HG03095 (cell line): ENCODE results near the gene CACHD1.

ENCODE experiments used
- ATAC-seq: cut with Tn5 transposase; IDR thresholded peaks from one replicate; pipeline ENCODE4 v1.9.1; 2021; ENCODE audit warnings: moderate library complexity; ENCODE audit not compliant: unreplicated experiment

CACHD1 gene

GRCh38 chr1:64645735-64646134, 175.8 kb downstream of the CACHD1 start:
- ATAC-seq = no peak

DNA sequence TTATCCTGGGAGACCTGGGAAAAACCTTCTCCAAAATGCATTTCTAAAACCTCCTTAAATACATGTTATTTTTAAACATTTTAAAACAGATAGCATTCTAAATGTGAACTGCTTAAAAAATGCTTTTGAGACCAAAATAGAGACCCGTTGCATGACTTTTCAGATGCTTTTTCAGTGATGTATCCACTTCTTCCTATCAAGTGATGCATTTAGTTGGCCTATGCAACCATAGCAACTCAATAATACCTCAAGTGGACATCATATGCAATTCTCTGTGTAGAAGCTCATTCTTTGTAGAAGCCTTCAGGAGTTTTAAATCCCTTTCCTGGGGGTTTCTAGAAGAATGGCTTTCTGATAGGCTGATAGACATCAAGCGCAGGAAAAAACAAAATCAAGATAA, 180.5 kb downstream of the CACHD1 start:
- no peak for ATAC-seq

DNA sequence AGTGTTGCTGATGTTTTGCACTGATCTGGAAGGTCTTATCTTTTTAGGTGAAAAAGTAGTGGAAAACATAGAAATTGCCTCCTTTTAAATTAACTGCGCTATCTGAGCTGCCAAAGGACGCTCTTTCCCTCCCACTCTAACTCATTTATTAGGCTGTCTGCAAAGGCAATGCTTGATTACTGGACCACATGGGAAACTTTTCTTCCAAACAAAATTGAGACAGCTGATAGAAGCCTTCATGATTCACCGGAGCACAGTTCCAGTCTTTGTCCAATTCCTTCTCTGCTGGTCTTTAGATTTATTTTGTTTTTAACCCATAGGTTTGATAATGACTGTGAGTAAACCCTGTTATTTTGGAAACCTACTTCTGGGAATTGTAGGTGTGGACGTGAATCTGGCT, 181.9 kb downstream of the CACHD1 start:
- no peak for ATAC-seq

DNA sequence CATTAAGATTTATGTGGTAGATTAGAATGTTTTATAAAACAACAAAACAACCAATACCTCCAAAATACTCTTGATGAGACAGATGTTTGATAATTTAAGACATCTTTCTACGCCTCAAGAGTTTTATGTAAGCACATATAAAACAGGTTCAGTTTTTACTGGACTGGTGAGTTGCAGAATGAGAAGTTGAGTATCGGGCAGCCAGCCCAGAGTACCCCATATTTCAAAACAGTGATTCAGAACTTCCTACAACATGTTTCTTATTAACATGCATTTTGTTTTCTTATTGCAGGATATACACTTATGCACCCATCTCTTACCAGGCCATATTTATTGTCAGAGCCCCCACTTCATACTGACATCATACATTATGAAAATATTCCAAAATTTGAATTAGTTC, 183.5 kb downstream of the CACHD1 start:
- ATAC-seq = no peak

DNA sequence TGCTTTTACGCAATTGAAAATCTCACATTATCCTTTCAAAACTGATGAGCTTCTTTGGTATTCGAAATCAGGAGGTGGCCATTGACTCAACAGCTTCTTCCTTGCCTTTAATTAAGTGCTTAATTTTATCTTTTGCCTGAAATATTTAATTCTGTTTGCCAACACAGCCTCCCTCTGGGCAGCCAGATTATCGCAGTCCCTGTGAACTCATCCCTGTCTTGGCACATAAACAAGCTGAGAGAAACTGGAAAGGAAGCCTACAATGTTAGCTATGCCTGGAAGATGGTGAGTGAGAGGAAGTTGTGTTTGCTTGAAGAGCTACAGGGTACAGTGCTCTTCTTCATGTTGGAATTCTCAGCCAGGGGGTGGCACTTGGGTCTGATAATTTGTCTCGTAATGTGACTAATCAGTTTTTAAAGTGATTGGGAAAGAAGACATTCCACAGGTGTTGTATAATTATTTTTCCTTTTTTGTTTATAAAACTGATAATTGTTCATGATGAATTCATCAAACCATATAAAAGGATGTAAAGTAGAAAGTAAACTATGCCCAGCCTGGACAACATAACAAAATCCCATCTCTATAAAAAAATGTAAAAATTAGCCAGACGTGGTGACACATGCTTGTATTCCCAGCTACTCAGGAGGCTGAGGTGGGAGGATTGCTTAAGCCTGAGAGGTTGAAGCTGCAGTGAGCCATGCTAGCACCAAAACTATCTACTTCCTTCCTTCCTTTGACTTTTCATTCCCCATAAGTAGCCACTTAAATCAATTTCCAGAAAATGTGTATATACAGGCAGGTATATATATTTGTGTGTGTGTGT, 184.8 kb downstream of the CACHD1 start:
- ATAC-seq = no peak

DNA sequence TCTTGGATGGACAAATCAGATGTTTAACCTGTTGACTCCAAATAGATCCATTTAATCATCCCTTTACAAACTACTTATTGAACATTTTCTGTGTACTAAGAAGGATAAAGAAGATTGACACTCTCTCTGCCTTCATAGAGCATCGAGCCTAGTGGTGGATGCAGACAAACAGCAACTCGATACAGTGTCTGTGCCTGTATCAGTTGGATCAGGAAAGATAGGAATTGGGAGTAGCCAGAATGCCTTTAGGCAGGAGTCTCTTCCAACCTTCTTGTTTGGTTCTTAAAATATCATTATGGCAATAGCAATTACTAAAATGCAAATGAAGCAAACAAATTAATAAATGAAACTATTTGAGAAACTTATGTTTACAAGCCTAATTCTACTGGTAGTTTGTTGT, 185.9 kb downstream of the CACHD1 start:
- no peak for ATAC-seq

- no peak for ATAC-seq
Measured at GRCh38 chr1:64659478-64660138, 189.7 kb downstream of the CACHD1 start.

DNA sequence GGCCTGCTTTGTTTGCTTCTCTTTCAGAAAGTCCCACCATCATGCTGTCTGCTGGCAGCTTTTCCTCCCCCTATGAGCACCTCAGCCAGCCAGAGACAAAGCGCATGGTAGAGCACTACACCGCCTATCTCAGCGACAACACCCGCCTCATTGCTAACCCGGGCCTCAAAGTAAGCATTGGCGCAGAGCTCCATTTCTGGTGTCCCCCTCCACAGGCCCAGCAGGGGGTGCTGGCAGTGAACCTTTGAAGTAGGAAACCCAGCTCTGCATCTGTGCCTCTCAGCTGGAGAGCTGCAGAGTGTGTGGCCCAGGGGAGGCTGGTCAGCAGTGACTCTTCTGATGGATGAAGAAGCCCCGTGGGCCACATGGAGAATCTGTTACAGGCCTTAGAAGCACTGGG, 193.7 kb downstream of the CACHD1 start:
- no peak for ATAC-seq

GRCh38 chr1:64664299-64664698, 194.4 kb downstream of the CACHD1 start:
- no peak for ATAC-seq

GRCh38 chr1:64669098-64669675, 199.3 kb downstream of the CACHD1 start:
- no peak for ATAC-seq

GRCh38 chr1:64675718-64676345, 205.9 kb downstream of the CACHD1 start:
- ATAC-seq = no peak

DNA sequence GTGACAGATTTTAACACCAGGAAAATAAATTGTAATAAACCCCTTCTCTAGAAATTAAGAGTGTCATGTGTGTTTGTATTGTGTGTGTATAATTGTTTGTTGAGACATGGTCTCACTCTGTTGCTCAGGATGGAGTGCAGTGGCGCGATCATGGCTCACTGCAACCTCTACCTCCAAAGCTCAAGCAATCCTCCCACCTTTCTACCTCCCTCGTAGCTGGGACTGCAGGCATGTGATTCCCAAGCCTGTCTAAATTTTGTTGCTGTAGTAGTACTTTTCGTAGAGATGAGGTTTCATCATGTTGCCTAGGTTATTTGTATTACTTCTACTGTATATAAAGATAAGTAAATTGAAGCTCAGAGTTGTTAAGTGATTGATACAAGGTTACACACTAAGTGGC, 206.5 kb downstream of the CACHD1 start:
- no peak for ATAC-seq

DNA sequence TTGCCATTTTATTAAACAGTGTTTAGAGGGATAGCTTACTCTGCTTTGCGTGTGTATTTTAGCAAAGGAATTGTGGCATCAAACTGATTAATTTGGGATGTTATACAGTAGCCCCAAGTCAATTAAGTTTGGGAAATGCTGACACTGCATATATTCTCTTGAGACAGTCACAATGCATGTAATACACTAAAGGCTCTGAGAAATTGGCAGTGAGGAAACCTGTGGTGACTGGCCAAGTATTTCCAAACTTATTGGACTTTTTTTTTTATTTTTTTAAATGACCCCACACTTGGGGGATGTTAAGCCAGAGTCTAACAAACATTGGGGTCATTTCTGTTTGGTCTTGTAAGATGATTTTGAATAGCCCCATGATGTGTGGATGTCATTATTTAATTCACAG, 207.6 kb downstream of the CACHD1 start:
- ATAC-seq = no peak

GRCh38 chr1:64678366-64678765, 208.4 kb downstream of the CACHD1 start:
- no peak for ATAC-seq

GRCh38 chr1:64679177-64679576, 209.2 kb downstream of the CACHD1 start:
- no peak for ATAC-seq

- no peak for ATAC-seq
Measured at GRCh38 chr1:64680599-64680998, 210.7 kb downstream of the CACHD1 start.

- no peak for ATAC-seq
Measured at GRCh38 chr1:64681043-64681442, 211.1 kb downstream of the CACHD1 start.

- no peak for ATAC-seq
Measured at GRCh38 chr1:64683419-64683818, 213.5 kb downstream of the CACHD1 start.

DNA sequence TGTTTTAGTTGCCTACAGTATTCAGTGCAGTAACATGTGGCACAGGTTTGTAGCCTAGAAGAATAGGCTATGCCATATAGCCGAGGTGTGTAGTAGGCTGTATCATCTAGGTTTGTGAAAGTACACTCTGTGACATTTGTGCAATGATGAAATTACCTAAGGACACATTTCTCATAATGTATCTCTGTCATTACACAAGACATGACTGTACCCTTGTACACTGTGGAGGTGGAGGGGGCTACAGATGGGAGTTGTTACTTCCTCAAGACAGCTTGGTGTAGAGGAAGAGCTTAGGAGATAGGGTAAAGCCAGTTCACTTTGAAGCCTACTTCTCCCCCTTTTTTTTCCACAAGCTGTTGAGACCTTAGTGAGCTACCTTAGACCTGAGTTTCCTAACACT, 215.3 kb downstream of the CACHD1 start:
- no peak for ATAC-seq

- no peak for ATAC-seq
Measured at GRCh38 chr1:64685765-64686341, 215.9 kb downstream of the CACHD1 start.
